GM19467 (cell line): ENCODE results near the gene APP.
"Not testable (repeated sequence)": the region's sequence is repeated elsewhere in the genome, so short reads cannot be mapped to it uniquely, and the experiment has no call there.

Experiments used
- ATAC-seq: cut with Tn5 transposase; IDR thresholded peaks from one replicate; pipeline ENCODE4 v1.9.1; 2021; ENCODE audit warnings: mild to moderate bottlenecking, moderate library complexity; ENCODE audit not compliant: unreplicated experiment

Gene APP

GRCh38 chr21:25953659-25954058 lies 216.9 kb downstream of the APP start:
- ATAC-seq: no peak

GRCh38 chr21:25953196-25953595 lies 217.4 kb downstream of the APP start:
- no peak for ATAC-seq

DNA sequence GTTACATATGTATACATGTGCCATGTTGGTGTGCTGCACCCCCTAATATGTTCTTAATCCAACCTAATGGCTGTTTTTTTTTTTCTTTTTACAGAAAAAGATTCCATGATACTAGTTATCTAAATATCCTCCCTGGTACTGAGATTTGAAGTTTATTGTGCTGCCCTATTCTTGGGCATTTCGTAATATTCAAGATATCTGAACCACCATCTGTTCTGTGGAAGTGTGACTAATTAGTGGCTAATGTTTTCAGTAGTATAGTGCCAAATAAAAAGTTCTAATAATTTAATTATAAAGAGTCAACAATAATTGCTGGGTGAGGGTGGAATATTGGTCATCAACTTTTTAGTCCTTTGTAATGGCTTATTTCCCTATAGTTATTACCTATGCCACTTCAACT lies 218.3 kb downstream of the APP start:
- ATAC-seq: no peak

DNA sequence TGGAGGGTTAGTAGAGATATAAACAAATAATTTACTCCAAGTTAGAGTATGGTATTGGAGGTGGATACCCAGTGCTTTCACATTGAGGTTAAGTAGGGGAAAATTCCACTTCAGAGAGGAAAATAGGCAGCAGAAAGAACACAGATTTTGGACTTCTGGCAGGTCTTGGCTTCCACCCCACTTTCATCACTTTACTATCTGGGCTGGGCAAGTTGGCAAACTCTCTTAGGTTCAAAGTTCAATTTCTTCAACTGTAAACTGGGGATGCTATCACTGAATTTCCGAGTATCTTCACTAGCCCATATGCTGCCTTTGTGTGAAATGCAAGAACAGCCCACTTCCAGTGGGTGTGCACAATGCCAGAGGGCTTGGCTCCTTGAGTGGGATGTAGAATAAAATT lies 220.9 kb downstream of the APP start:
- no peak for ATAC-seq

DNA sequence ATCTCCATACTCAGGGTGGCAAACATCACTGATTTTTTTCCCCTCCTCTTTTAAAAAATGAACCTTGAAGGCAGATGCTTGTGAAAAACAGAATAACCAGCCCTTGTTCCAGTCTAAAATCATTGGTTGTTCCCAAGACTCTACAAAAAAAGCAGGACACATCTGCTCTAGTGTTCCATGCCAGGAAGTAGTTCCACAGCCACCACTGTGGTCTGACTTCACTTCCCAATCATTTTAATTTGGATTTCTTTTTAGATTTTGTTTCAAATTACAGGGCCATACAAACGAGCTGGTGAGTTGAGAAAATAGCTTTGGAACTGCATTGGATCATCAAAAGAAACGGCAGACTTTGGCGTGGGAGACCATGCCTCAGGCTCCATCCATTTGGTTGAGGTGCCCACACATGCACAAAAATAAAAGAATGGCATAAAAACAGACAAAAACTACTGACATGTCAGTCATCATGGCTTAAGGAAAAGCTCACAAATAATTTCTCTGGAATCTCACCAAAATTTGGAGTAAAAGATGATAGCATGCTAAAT lies 225.8 kb downstream of the APP start:
- no peak for ATAC-seq

- ATAC-seq: no peak
These were observed 226.5 kb downstream of the APP start for GRCh38 chr21:25944082-25944481.

DNA sequence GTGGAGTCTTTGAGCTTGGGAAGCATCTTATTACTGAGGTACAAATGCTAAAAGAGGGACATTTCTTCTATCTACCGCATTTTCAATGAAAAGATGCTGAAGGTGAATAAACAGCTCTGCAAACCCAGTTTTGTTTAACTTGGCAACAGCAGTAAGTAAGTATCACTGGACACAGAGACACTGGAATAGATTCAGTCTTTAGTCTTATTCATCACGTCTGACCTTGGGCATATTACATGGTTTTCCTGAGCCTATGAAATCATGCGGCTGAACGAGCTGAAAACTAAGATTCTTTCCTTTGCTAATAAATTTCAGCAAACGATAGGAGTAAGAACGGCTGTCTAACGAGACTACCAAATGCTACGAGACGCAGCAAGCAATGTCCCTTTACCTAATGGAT lies 228.4 kb downstream of the APP start:
- ATAC-seq: no peak

GRCh38 chr21:25939396-25939761 lies 231.2 kb downstream of the APP start:
- no peak for ATAC-seq

- no peak for ATAC-seq
These were observed 231.7 kb downstream of the APP start for GRCh38 chr21:25938658-25939395.

- no peak for ATAC-seq
These were observed 233.8 kb downstream of the APP start for GRCh38 chr21:25936776-25937175.

GRCh38 chr21:25934771-25935224 lies 235.8 kb downstream of the APP start:
- ATAC-seq: no peak

- no peak for ATAC-seq
These were observed 236.4 kb downstream of the APP start for GRCh38 chr21:25934130-25934529.

DNA sequence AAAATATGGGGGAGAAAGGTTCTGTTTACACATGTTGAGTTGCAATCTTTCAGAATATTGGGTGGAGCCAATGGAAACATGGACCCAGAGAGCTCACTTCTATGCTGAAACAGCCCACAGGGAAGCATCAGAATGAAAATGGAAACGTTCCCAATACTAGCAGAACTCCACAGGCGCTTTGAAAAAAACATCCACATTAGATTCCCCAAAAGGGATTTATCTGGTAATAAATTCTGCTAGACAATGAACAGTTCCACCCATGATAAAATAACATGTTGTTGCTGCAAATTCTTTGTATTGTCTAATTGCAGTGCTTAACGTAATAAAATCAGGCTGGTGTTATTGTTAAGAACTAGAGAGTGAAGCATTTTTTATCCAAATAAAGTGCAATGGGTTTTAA lies 238.8 kb downstream of the APP start:
- no peak for ATAC-seq

DNA sequence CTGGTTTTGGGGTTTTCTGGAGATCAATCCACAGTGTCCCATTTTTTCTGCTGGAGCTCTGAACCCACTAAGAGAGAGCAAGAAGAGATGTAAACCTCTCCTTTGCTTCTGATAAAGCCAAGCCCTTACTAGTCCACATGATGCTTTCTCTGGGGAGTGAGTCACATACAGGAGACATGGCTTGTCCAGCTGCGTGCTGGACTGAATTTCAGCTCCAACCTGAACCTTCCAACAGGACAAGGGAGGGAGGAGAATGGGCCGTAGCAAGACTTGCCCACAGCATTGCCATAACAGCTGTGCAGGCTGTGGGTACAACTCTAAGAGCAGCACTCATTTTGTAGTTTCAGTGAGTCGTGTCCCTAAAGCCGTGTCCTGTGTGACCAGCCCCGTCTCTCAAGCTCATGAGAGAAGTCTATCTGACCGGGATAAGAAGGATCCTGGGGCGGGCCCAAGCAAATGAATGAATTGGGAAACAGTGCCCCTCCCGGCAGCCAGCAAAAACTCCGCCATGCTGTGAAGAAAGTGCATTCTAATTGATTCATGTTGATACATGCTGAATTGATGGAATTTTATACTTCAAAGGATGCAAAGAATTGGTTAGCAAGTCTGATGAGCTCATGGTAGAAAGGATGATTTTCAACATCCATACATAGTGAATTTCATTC lies 240.6 kb downstream of the APP start:
- ATAC-seq: no peak

DNA sequence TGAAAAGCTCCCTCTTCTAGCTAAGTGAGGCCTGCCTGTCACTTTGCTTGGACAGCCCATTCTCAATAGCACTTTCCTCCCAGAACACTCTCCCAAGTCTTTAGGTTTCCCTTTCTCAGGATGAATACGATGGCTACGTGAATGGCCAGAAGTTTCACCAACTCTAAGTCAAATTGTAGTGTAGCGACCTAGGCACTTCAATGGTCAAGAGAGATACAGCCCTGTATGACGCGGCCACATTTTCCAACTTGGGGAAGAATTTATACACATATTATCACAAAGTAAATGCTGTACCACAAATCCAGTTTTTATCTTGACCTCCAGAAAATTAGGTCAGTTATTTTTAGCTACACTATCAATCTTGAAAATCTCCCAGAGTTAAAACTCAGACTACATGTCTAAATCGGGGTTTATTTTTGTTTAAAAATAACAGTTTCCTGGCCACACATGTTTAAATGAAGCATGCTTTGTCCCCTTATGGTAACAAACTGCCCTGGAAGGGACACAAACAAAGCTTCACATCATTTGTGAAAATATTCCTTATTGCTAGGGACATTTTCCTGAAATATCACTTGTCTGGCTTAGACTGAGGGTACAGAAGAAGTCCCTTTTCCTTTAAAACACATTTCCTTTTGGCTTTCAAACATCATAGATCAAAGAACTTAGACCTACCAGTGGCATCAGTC lies 243.2 kb downstream of the APP start:
- ATAC-seq: no peak

GRCh38 chr21:25925936-25926335 lies 244.6 kb downstream of the APP start:
- ATAC-seq: no peak

DNA sequence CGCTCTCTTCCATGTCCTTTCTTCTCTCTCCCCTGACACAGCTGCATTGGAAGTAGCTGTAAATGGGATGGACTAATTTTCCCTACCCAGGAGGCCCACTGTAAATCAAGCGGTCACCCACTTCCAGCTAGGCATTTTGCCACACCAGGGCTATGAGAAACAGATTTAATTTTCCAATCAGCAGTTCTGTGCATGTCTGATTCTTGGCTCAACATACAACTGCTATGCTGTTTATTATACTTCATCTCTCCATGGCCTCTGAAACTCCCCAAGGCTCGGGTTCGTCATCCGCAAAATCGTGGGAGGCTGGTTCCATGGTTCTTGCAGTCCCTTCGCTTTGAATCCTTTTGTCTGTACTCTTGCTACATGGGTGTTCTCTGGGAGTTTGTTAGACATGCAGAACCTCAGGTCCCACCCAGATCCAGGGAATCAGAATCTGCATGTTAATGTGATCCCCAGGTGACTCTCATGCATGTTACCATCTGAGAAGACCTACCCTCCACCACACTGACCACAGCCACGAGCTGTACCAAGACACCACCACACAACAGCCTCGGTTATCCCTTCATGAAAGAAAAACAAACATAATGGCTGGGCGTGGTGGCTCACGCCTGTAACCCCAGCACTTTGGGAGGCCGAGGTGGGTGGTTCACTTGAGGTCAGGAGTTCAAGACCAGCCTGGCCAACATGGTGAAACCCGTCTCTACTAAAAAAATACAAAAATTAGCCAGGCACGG lies 245.3 kb downstream of the APP start:
- ATAC-seq: no peak

DNA sequence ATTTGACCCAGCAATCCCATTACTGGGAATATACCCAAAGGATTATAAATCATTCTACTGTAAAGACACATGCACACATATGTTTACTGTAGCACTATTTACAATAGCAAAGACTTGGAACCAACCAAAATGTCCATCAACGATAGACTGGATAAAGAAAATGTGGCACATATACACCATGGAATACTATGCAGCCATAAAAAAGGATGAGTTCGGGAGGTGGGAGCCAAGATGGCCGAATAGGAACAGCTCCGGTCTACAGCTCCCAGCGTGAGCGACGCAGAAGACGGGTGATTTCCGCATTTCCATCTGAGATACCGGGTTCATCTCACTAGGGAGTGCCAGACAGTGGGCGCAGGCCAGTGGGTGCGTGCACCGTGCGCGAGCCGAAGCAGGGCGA lies 252.4 kb downstream of the APP start:
- not testable (repeated sequence) for ATAC-seq

DNA sequence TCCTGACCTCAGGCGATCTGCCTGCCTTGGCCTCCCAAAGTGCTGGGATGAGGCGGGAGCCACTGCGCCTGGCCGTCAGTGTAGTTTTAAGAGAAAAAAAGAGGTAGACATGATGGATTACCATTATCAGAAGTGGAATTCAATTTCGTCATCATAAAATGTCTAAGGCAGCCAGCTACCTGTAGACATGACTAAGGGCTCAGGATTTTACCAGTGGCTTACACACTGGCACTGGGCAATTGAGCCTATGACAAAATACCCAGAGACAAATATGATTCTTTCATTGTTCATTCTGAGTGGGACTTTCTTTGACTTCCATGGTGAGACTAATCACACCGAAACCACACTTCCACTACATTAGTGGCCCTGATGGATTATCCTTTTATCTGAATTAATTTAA lies 254.3 kb downstream of the APP start:
- ATAC-seq: no peak

GRCh38 chr21:25913479-25913878 lies 257.1 kb downstream of the APP start:
- ATAC-seq: no peak

GRCh38 chr21:25912402-25912746 lies 258.2 kb downstream of the APP start:
- ATAC-seq: no peak
